H1 (cell line): ENCODE measurements around the gene IGLL5.

ENCODE experiments used
- CHD2 ChIP-seq: IDR thresholded peaks from 2 replicates; pipeline ENCODE4 v1.6.1; 2012; ENCODE audit warnings: low read length, improper control_type of control experiment
- CTCF ChIP-seq, 3 experiments: IDR thresholded peaks; 1 replicate in 2 of 3; 2 replicates in 1 of 3; pipeline versions ENCODE4 v1.5.1 to v1.6.1; 2011; ENCODE audit warnings: low read length in 3 of 3, mild to moderate bottlenecking in 3 of 3, inconsistent platforms in 2 of 3, low read depth in 1 of 3, moderate library complexity in 1 of 3; ENCODE audit not compliant: insufficient read depth in 1 of 3; ENCODE audit errors: control extremely low read depth in 1 of 3
- JUND ChIP-seq: IDR thresholded peaks from 2 replicates; pipeline ENCODE4 v1.6.1; 2011; ENCODE audit warnings: mild to moderate bottlenecking, improper control_type of control experiment, low read length
- POLR2AphosphoS5 ChIP-seq: IDR thresholded peaks from 2 replicates; pipeline ENCODE4 v1.6.1; 2011; ENCODE audit warnings: low read depth, low read length
- SIN3A ChIP-seq, 2 experiments: IDR thresholded peaks in 1 of 2; conservative IDR thresholded peaks in 1 of 2; 2 replicates each; pipeline ENCODE4 v1.6.1; 2011 to 2012; ENCODE audit warnings: low read length in 2 of 2, improper control_type of control experiment in 1 of 2, low read depth in 1 of 2, mild to moderate bottlenecking in 1 of 2
- TCF12 ChIP-seq: IDR thresholded peaks from 2 replicates; pipeline ENCODE4 v1.6.1; 2011; ENCODE audit warnings: low read depth, mild to moderate bottlenecking, low read length

GRCh38 chr22:22851969-22852368, 35.6 kb upstream of the IGLL5 start:
- TF ChIP-seq SIN3A (conservative IDR thresholded peaks at IDR 0.05 in 1 of 2, IDR thresholded peaks at IDR 0.05 in 1 of 2; ENCODE audit: low read depth in 1 of 2, low read length in 2 of 2) (no peak), JUND (no peak), TCF12 (no peak), CTCF (IDR thresholded peaks at IDR 0.05; ENCODE audit: control extremely low read depth in 1 of 3, insufficient read depth in 1 of 3, low read depth in 1 of 3, low read length in 3 of 3) (no peak), CHD2 (no peak), POLR2AphosphoS5 (no peak)
